HG02981 (cell line): ENCODE measurements around the gene TMEM171.

Experiments used
- ATAC-seq: cut with Tn5 transposase; IDR thresholded peaks from one replicate; pipeline ENCODE4 v1.9.1; 2021; ENCODE audit warnings: mild to moderate bottlenecking, moderate library complexity; ENCODE audit not compliant: unreplicated experiment

Gene TMEM171

GRCh38 chr5:73120222-73121118 lies at the start of gene TMEM171:
TSS of gene TMEM171 (plus strand) at chr5:73120575. CDS start at chr5:73123374, 2,799 bp downstream.
- ATAC-seq: no peak

GRCh38 chr5:73081093-73081492 lies 39.3 kb upstream of the TMEM171 start:
- ATAC-seq: no peak

GRCh38 chr5:73088026-73088425 lies 32.3 kb upstream of the TMEM171 start:
- ATAC-seq: no peak

GRCh38 chr5:73093943-73094342 lies 26.4 kb upstream of the TMEM171 start:
- no peak for ATAC-seq

- ATAC-seq: no peak
These were observed 26.0 kb upstream of the TMEM171 start for GRCh38 chr5:73094415-73094814.

- no peak for ATAC-seq
These were observed 24.7 kb upstream of the TMEM171 start for GRCh38 chr5:73095564-73096238.

- no peak for ATAC-seq
These were observed 24.2 kb upstream of the TMEM171 start for GRCh38 chr5:73096239-73096575.

GRCh38 chr5:73097740-73098139 lies 22.6 kb upstream of the TMEM171 start:
- ATAC-seq: no peak

- ATAC-seq: no peak
These were observed 20.3 kb upstream of the TMEM171 start for GRCh38 chr5:73100109-73100508.

- ATAC-seq: no peak
These were observed 16.5 kb upstream of the TMEM171 start for GRCh38 chr5:73103870-73104299.

- ATAC-seq: no peak
These were observed 16.0 kb upstream of the TMEM171 start for GRCh38 chr5:73104326-73104725.

GRCh38 chr5:73106335-73106734 lies 14.0 kb upstream of the TMEM171 start:
- ATAC-seq: no peak

- no peak for ATAC-seq
These were observed 10.2 kb upstream of the TMEM171 start for GRCh38 chr5:73110190-73110589.

- ATAC-seq: no peak
These were observed 8.8 kb upstream of the TMEM171 start for GRCh38 chr5:73111536-73111935.

GRCh38 chr5:73112359-73112758 lies 8.0 kb upstream of the TMEM171 start:
- ATAC-seq: no peak

- ATAC-seq: no peak
These were observed 6.2 kb upstream of the TMEM171 start for GRCh38 chr5:73114044-73114688.

GRCh38 chr5:73115399-73116051 lies 4.8 kb upstream of the TMEM171 start:
- ATAC-seq: no peak

- ATAC-seq: no peak
These were observed 3.9 kb upstream of the TMEM171 start for GRCh38 chr5:73116506-73116905.

- ATAC-seq: no peak
These were observed 3.2 kb upstream of the TMEM171 start for GRCh38 chr5:73117088-73117740.

- no peak for ATAC-seq
These were observed 1.9 kb upstream of the TMEM171 start for GRCh38 chr5:73118391-73118973.
